Left colon (tissue), 2 donors: ENCODE results near the gene ACOX3. TPM values are rescaled to one million over a fixed set of nuclear protein-coding genes. Genes with fewer than 3 reads are reported as not detected.
A peak's percentile ranks its signal among the peaks of the same experiment; 100 is the strongest.
"Not testable (repeated sequence)": the region's sequence is repeated elsewhere in the genome, so short reads cannot be mapped to it uniquely, and the experiment has no call there.

ENCODE experiments used
- ATAC-seq: fragments of 200-7000 bp; cut with Tn5 transposase; one replicate; pipeline ENCODE4 v1.9.1; 2020; ENCODE audit warnings: mild to moderate bottlenecking, moderate library complexity
- DNase-seq, 2 donors: peaks; one replicate each; pipeline ENCODE4 v3.0.0-alpha.2; 2020
- intact Hi-C, 2 donors: fragments of 100-400 bp; cut with DNase I in 1 of 2; cut with micrococcal nuclease in 1 of 2; formaldehyde crosslinking; loops; one replicate each; pipeline versions ENCODE4 v1.11.2 to v1.14.0; 2022; cut with DNase I, micrococcal nuclease
- total RNA-seq, 2 donors: library from RNA; stranded (reverse); fragmentation: NEBNext Ultra II Directional; extraction: Animal tissue kit (Norgen Biotek cat#: 25700); gene quantifications; one replicate each; pipeline ENCODE4 v1.2.1, GENCODE V29; 2021
- donor health status: DM: no; HTN: no; CAD: no.
- donor health status: DM: yes; HTN: yes; CAD: no.

The ACOX3 gene
- total RNA-seq, 2 donors from 2014 or later = 25.9 to 29.7 TPM

GRCh38 chr4:8411351-8412180 lies 29.0 kb downstream of the ACOX3 start:
- intact Hi-C loops = no loop called here
- no peak for DNase-seq
- no peak for ATAC-seq

GRCh38 chr4:8410641-8411271 lies 29.8 kb downstream of the ACOX3 start:
- peak; percentile 61 for ATAC-seq
- peak; percentile 59 to 74 for DNase-seq
- intact Hi-C loops = no loop called here

GRCh38 chr4:8410066-8410625 lies 30.4 kb downstream of the ACOX3 start:
- no peak for ATAC-seq
- intact Hi-C loops = no loop called here
- no peak for DNase-seq

- DNase-seq (peak; percentile 58 to 69), ATAC-seq (peak; percentile 78)
- intact Hi-C loops = no loop called here
Measured at GRCh38 chr4:8409264-8410065, 31.1 kb downstream of the ACOX3 start.

GRCh38 chr4:8407756-8408155 lies 32.8 kb downstream of the ACOX3 start:
- intact Hi-C loops = no loop called here
- peak; percentile 47 for ATAC-seq
- peak in 1 of 2 donors; percentile 53 for DNase-seq

- intact Hi-C loops = no loop called here
- no peak for ATAC-seq
- no peak for DNase-seq
Measured at GRCh38 chr4:8407316-8407715, 33.2 kb downstream of the ACOX3 start.

- peak in 1 of 2 donors; percentile 36 for DNase-seq
- intact Hi-C loops, ATAC-seq: not testable (repeated sequence)
Measured at GRCh38 chr4:8406887-8407286, 33.6 kb downstream of the ACOX3 start.

- DNase-seq (no peak), ATAC-seq (no peak)
- intact Hi-C loops = no loop called here
Measured at GRCh38 chr4:8405516-8405875, 35.0 kb downstream of the ACOX3 start.

- ATAC-seq (no peak), DNase-seq (no peak)
- intact Hi-C loops = loop anchor here in 1 of 2 donors (5.0 kb wide), 1 partner anchor 163 kb away; no protein-coding TSS in a partner anchor
Measured at GRCh38 chr4:8404791-8405515, 35.6 kb downstream of the ACOX3 start.

- intact Hi-C loops = loop anchor here (2.0 to 5.0 kb wide), 2 partner anchors 161 to 162 kb away; no protein-coding TSS in a partner anchor
- no peak for ATAC-seq
- DNase-seq = no peak
Measured at GRCh38 chr4:8403976-8404375, 36.5 kb downstream of the ACOX3 start.

- intact Hi-C loops = loop anchor here (2.0 to 5.0 kb wide), 2 partner anchors 160 to 161 kb away; no protein-coding TSS in a partner anchor
- ATAC-seq (peak; percentile 69), DNase-seq (peak; percentile 62 to 82)
Measured at GRCh38 chr4:8403173-8403753, 37.3 kb downstream of the ACOX3 start.

- intact Hi-C loops = loop anchor here (2.0 to 5.0 kb wide), 2 partner anchors 160 kb away; no protein-coding TSS in a partner anchor
- ATAC-seq (no peak), DNase-seq (no peak)
Measured at GRCh38 chr4:8402640-8403039, 37.9 kb downstream of the ACOX3 start.

GRCh38 chr4:8402181-8402597 lies 38.3 kb downstream of the ACOX3 start:
- intact Hi-C loops = loop anchor here (2.0 to 5.0 kb wide), 2 partner anchors 159 to 160 kb away; no protein-coding TSS in a partner anchor
- ATAC-seq (no peak), DNase-seq (no peak)

GRCh38 chr4:8401665-8402064 lies 38.9 kb downstream of the ACOX3 start:
- intact Hi-C loops = loop anchor here (2.0 to 5.0 kb wide), 2 partner anchors 159 kb away; no protein-coding TSS in a partner anchor
- no peak for DNase-seq
- no peak for ATAC-seq

GRCh38 chr4:8400632-8401325 lies 39.7 kb downstream of the ACOX3 start:
- no peak for ATAC-seq
- intact Hi-C loops = loop anchor here in 1 of 2 donors (5.0 kb wide), 1 partner anchor 158 kb away; no protein-coding TSS in a partner anchor
- no peak for DNase-seq

GRCh38 chr4:8399298-8399697 lies 41.2 kb downstream of the ACOX3 start:
- ATAC-seq (no peak), DNase-seq (no peak)
- intact Hi-C loops = no loop called here

- DNase-seq (no peak), ATAC-seq (no peak)
- intact Hi-C loops = no loop called here
Measured at GRCh38 chr4:8398347-8398746, 42.2 kb downstream of the ACOX3 start.
